ENCODE results near the gene TM4SF18.
A peak's percentile ranks its signal among the peaks of the same experiment; 100 is the strongest.
"Not testable (repeated sequence)": the region's sequence is repeated elsewhere in the genome, so short reads cannot be mapped to it uniquely, and the experiment has no call there.

TM4SF18 gene

DNA sequence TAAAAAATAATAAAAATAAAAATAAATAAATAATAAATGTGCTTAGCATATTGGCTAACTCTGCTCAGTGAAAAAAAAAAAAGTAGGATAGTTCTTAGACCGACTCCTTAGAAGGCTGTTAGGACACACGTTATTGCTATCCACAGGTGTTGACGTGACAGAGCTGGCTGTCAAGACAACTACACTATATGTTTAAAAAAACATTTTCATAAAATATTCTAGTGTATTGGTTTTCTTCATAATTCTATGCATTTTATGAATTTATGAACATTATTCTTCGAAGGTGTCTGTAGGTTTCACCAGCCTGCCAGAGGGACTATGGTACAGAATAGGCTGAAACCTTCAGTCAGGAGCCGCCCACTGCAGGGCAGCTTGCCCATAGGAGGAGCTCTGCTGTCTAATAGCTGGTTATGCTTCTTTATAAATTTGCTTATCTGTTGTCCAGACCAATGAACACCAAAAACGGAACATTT, 34.8 kb upstream of the TM4SF18 start:
- DNase-seq, result no peak

DNA sequence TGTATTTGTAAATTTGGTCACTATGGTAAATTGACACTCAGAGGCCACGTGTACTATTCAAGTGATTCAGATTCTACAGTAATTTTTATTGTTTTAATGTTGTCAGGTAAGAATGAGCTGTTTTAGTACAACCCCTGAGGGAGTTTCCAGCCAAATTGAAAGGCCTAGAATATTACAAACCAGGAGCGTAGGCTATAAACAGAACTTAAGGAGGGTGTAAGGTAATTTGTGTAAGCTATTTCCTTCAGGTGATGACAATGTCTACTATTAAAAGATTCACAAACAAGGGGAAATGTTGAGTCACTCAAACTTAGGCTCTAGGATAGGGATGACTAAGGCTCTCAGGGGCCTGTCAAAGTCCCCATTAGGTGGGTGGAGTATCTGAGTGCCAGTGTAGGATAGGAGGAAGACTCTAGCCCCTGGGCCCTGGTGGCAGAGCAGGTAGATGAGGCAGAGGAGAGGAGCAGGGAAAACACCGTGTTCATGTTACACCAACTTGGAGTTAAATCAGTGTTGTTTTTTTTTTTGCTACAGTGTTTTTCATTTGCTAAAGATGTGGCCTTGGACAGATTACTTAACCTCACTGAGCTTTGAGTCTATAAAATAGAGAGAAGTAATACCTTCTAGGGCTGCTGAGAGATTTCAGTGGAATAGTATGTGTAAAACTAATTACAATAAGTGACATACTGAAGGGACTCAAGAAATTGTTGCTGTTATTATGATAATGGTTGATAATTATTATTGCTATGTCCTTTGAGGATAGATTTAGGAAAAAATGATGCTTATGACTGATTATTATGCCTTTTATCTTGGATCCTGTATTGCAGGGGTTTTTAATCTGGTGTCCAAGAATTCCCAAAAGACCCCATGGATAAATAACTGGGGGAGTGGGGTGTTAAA, 33.8 kb upstream of the TM4SF18 start:
- DNase-seq, result no peak

DNA sequence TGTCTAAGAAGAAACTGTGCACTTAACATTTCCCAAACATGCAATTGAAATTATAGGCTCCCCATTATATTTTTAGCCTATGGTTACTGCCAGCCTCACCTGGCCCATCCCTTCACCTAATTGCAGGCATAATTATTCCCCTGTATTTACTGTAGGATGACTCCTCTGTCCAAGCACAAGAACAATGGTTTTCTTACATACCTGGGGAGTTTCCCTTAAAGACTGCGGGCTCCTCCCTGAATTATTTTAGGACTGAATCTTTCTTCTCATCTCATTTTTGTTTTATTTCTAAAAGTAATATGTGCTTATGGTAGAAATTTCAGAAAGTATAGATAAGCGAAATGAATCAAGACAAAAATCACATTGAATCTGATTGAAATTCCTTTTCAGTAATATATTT, 32.6 kb upstream of the TM4SF18 start:
- DNase-seq, result no peak

DNA sequence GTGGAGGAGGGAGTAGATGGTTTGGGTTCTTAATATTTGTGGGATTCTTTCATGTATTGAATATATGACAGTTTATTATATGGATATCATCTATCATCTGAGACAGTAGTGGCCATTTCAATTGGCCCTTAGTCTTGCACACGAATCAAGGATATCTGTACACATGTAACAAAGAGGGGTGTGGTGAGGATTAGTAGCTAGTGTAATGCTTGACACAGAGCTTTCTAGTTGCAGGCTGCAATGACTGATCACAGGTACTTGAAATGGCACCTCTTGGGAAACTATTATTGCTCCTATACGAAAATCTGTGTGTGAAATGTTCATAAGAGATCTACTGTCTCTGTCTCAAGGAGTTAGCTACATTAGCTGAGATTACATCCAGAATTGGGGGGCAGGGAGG, 31.2 kb upstream of the TM4SF18 start:
- no peak for DNase-seq

DNA sequence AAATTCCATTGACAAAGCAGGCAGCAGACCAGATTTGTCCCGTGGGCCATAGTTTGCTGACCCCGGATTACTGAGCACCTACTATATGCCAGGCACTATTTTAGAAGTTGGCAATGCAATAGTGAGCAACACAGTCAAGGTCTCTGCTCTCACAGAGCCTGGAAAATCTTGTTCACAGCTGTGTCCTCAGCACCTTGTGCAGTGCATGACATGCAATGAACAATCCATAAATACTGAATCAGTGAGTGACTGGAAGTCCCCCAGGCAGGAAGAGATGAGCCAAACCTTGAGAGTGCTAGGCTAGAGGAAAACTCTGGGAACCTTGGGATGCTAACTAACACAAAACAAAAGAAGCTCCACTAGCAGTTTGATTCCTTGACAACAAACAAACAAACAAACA, 29.6 kb upstream of the TM4SF18 start:
- DNase-seq, result no peak

DNA sequence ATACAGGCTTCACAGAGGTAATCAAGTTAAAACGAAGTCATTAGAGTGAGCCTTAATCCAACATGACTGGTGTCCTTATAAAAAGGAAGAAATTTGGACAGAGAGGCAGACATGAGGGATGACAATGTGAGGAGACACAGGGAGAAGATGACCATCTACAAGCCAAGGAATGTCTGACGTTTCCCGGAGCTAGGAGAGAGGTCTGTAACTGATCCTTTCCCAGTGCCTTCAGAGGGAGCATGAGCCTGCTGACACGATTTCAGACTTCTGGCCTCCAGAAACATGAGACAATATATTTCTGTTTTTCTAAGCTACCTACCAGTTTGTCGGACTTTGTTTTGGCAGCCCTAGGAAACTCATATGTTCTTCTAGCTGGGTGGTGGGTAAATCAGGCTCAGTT, 28.9 kb upstream of the TM4SF18 start:
- no peak for DNase-seq

DNA sequence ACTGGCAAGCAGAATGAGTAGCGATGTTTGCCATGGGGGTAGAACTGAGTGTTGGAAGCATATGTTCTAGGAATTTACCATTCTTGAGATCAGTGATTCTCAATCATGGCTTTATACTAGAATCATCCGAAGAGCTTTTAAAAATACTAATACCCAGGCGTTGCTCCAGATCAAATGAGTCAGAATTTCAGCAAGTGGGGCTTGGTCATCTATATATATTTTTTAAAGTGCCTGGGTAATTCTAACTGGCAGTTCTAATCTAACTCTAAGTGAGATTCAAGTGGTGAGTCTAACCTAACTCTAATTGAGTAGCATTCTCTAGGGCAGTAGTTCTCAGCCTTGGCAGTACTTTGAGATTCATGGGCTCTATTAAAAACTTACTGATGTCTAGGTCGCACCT, 23.2 kb upstream of the TM4SF18 start:
- DNase-seq, result no peak

GRCh38 chr3:149356044-149356592, 22.7 kb upstream of the TM4SF18 start:
- no peak for DNase-seq

GRCh38 chr3:149353581-149354184, 20.2 kb upstream of the TM4SF18 start:
- no peak for DNase-seq

DNA sequence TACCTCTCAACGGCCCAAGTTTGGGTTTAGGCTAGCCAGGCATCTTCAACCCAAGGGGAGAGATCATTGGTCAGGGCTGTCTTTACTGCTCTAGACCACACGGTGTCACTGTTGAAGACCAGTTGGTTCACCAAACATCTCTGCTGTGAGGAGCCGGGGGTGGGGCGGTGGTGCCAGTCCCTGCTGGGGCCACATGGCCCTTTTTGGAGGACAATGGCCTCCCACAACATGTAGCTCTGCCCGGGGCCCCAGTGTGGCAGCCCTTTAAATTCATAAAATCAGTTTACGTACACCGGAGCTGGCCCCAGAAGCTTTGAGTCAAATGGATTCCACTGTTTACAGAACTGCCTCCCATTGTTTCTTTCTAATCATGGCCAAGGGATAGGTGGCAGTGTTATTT, 19.1 kb upstream of the TM4SF18 start:
- no peak for DNase-seq

- DNase-seq, result no peak
These were observed 10.5 kb upstream of the TM4SF18 start for GRCh38 chr3:149343951-149344350.

DNA sequence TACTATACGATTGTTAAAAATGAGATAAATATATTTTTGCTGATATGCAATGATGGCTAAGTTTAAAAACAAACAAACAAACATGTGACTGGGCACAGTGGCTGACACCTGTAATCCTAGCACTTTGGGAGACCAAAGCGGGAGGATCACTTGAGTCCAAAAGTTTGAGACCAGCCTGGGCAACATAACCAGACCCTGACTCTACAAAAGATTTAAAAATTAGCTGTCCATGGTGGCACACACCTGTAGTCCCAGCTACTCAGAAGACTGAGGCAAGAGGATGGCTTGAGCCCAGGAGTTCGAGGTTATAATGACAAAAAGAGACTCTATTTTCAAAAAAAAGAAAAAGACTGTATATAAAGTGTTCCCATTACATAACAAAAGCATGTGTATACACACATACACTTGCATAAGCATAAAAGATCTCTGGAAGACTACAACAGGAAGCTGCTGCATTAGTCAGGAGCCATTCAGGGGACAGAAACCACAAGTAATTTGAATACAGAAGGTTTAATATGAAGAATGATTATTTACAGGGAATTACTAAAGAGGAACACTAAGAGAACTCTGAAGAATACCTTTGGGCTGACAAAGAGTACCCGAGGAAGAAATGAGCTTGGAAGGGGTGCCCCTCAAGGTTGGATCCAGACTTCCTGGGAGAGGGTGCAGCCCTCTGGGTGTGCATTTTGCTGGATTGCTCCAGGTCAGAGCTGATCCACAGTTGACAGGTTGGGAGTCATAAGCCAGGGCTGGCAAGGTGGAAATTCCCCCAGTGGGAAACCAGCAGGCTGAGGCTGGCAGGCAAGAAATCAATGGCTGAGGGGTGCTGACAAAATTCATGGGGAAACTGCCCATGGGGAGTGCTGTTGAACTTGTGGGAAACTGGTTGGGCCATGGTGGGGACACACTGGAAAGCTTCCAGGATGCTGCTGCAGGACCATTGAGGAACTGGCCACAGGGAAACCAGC, 9.3 kb upstream of the TM4SF18 start:
- DNase-seq, result no peak

DNA sequence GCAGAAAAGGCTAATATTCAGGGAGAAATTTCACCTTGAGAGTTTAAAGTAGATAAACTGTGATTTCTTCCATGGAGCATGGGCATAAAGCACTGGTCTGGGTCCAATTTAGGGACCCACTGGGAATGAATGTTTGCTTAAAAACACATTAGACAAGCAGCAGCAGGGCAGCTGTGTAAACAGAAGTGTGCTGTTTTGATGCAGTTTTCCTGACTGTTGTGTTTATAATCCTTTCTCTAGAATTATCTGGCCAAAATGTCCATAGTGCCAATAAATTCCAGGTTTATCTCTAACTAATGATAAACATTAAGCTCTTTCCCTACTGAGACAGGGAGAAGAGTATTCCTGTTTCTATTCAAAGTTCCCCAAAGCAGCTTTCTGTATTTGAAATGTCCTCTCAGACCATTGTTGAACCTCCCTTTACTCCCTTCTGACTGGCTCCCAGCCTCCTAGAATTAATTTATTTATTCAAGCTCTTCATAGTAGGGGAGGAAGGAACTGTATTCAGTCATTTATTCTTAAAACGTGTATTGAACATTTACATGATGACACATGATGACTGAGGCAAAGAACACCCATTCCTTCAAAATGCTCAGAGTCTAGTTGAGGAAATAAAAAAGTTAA, 7.0 kb upstream of the TM4SF18 start:
- DNase-seq, result no peak

DNA sequence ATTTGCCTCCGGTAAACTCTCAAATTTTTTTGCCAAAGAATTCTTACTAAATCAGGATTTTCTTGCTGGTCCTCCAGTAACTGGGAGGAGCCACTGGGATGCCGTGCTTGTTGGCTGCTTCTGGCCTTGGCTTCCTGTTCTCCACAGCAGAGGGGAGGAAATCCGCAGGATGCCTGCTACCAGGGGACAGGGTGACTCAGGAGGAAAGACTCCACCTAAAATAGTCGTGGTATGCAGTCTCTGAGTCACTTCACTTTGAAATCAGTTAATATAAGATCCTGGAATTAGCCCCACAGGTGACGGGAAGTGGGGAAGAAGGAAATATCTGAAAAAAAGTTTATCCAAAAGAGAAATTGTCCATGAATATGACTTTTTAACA, 6.5 kb upstream of the TM4SF18 start:
- DNase-seq, result peak; percentile 84

- not testable (repeated sequence) for DNase-seq
These were observed 4.0 kb upstream of the TM4SF18 start for GRCh38 chr3:149337486-149337885.

GRCh38 chr3:149336925-149337324, 3.5 kb upstream of the TM4SF18 start:
- DNase-seq, result no peak

GRCh38 chr3:149332771-149333170, 665 bp downstream of the TM4SF18 start:
- DNase-seq, result no peak

GRCh38 chr3:149332227-149332765, 1.1 kb downstream of the TM4SF18 start:
- DNase-seq, result no peak

- no peak for DNase-seq
These were observed 2.0 kb downstream of the TM4SF18 start for GRCh38 chr3:149331396-149331795.

GRCh38 chr3:149330609-149331331, 2.7 kb downstream of the TM4SF18 start:
- no peak for DNase-seq

- no peak for DNase-seq
These were observed 6.3 kb downstream of the TM4SF18 start for GRCh38 chr3:149327156-149327555.

Data from amniotic stem cell (primary cell).